ENCODE measurements around the gene DYNC2I2.
"Not testable (repeated sequence)": the region's sequence is repeated elsewhere in the genome, so short reads cannot be mapped to it uniquely, and the experiment has no call there.

DYNC2I2 gene

GRCh38 chr9:128685636-128686489, 29.2 kb upstream of the DYNC2I2 start:
- DNase-seq: peak in 1 of 2 donors; percentile 81

GRCh38 chr9:128684325-128685199, 27.9 kb upstream of the DYNC2I2 start:
- DNase-seq: peak; percentile 27 to 49

GRCh38 chr9:128684065-128684324, 27.3 kb upstream of the DYNC2I2 start:
- DNase-seq: no peak

- DNase-seq: no peak
Measured at GRCh38 chr9:128683340-128684064, 26.9 kb upstream of the DYNC2I2 start.

- no peak for DNase-seq
Measured at GRCh38 chr9:128677794-128678193, 21.1 kb upstream of the DYNC2I2 start.

- no peak for DNase-seq
Measured at GRCh38 chr9:128675382-128675781, 18.7 kb upstream of the DYNC2I2 start.

GRCh38 chr9:128669786-128670185, 13.1 kb upstream of the DYNC2I2 start:
- no peak for DNase-seq

- DNase-seq: not testable (repeated sequence)
Measured at GRCh38 chr9:128666481-128666941, 9.9 kb upstream of the DYNC2I2 start.

GRCh38 chr9:128657796-128658195, 1.1 kb upstream of the DYNC2I2 start:
- DNase-seq: no peak

- no peak for DNase-seq
Measured at GRCh38 chr9:128657344-128657704, 677 bp upstream of the DYNC2I2 start.

- DNase-seq: no peak
Measured at GRCh38 chr9:128654481-128654880, 2.2 kb downstream of the DYNC2I2 start.

- DNase-seq: no peak
Measured at GRCh38 chr9:128653908-128654307, 2.7 kb downstream of the DYNC2I2 start.

- DNase-seq: no peak
Measured at GRCh38 chr9:128651798-128652197, 4.8 kb downstream of the DYNC2I2 start.

- peak; percentile 3 to 37 for DNase-seq
Measured at GRCh38 chr9:128648206-128648605, 8.4 kb downstream of the DYNC2I2 start.

- no peak for DNase-seq
Measured at GRCh38 chr9:128643519-128644300, 12.9 kb downstream of the DYNC2I2 start.

GRCh38 chr9:128642675-128643245, 13.9 kb downstream of the DYNC2I2 start:
- no peak for DNase-seq

GRCh38 chr9:128640603-128641002, 16.0 kb downstream of the DYNC2I2 start:
- DNase-seq: no peak

- no peak for DNase-seq
Measured at GRCh38 chr9:128638580-128638979, 18.1 kb downstream of the DYNC2I2 start.

GRCh38 chr9:128637656-128638055, 19.0 kb downstream of the DYNC2I2 start:
- no peak for DNase-seq

- DNase-seq: no peak
Measured at GRCh38 chr9:128636556-128637530, 19.8 kb downstream of the DYNC2I2 start.

GRCh38 chr9:128636024-128636390, 20.6 kb downstream of the DYNC2I2 start:
- DNase-seq: no peak
